OCI-LY7 (cell line): ENCODE measurements around the gene FLCN. TPM values are rescaled to one million over a fixed set of nuclear protein-coding genes. Genes with fewer than 3 reads are reported as not detected.
"Not testable (repeated sequence)": the region's sequence is repeated elsewhere in the genome, so short reads cannot be mapped to it uniquely, and the experiment has no call there.

Source experiments
- BruUV-seq: library from RNA; stranded (reverse); fragments of 400-500 nt; replicated peaks from 2 replicates; lab custom pipeline; 2021; lab: Mats Ljungman, UMichigan
- CTCF ChIA-PET: fragments of 300-600 bp; sonication (Branson Sonifier 250); formaldehyde crosslinking; loops from one replicate; lab custom pipeline; 2022; ENCODE audit warnings: antibody characterized with exemption; ENCODE audit not compliant: unreplicated experiment; lab: Charles Lee
- POLR2A ChIA-PET: fragments of 300-600 bp; sonication (Branson Sonifier 250); formaldehyde crosslinking; loops from one replicate; lab custom pipeline; 2022; ENCODE audit warnings: antibody characterized with exemption; lab: Charles Lee
- DNase-seq: peaks from one replicate; pipeline ENCODE4 v3.0.0-alpha.2; 2015; ENCODE audit warnings: low spot score
- H2AFZ ChIP-seq: fragments of 200-600 bp; sonication (generic), shearing (Covaris generic); 2 replicates; pipeline ENCODE4 v1.6.1; 2014; ENCODE audit warnings: mild to moderate bottlenecking, antibody characterized with exemption, low read length, moderate library complexity
- H3K27ac ChIP-seq: fragments of 200-600 bp; sonication (generic); 2 replicates; pipeline ENCODE4 v1.5.1; 2014; ENCODE audit warnings: mixed run types, low read depth, mild to moderate bottlenecking, moderate library complexity, low read length, inconsistent platforms; ENCODE audit not compliant: poor library complexity, severe bottlenecking
- H3K36me3 ChIP-seq: fragments of 200-600 bp; sonication (generic); 2 replicates; pipeline ENCODE4 v1.6.1; 2014; ENCODE audit warnings: mild to moderate bottlenecking, antibody characterized with exemption, low read length, moderate library complexity, mixed read lengths; ENCODE audit not compliant: insufficient read depth
- H3K4me1 ChIP-seq: fragments of 200-600 bp; sonication (generic); 2 replicates; pipeline ENCODE4 v1.5.1; 2014; ENCODE audit warnings: mild to moderate bottlenecking, low read length; ENCODE audit not compliant: insufficient read depth, poor library complexity, severe bottlenecking
- H3K4me2 ChIP-seq: fragments of 200-600 bp; sonication (generic); 2 replicates; pipeline ENCODE4 v1.6.1; 2014; ENCODE audit warnings: mild to moderate bottlenecking, low read length
- H3K4me3 ChIP-seq: fragments of 200-600 bp; sonication (generic); 2 replicates; pipeline ENCODE4 v1.5.1; 2014; ENCODE audit warnings: mild to moderate bottlenecking, low read depth, low read length; ENCODE audit not compliant: poor library complexity, severe bottlenecking
- H3K79me2 ChIP-seq: fragments of 200-600 bp; sonication (generic); 2 replicates; pipeline ENCODE4 v1.6.1; 2016; ENCODE audit warnings: low read depth, mild to moderate bottlenecking, low read length, moderate library complexity, mixed read lengths; ENCODE audit not compliant: insufficient read depth
- H3K9me2 ChIP-seq: fragments of 200-600 bp; sonication (generic); 2 replicates; pipeline ENCODE4 v1.6.1; 2016; ENCODE audit warnings: mild to moderate bottlenecking, low read length, mixed read lengths; ENCODE audit not compliant: insufficient read depth
- H3K9me3 ChIP-seq: fragments of 200-600 bp; sonication (generic); 2 replicates; pipeline ENCODE4 v1.6.1; 2014; ENCODE audit warnings: mild to moderate bottlenecking, mixed run types, low read length, mixed read lengths
- H4K20me1 ChIP-seq: fragments of 200-600 bp; sonication (generic); 2 replicates; pipeline ENCODE4 v1.6.1; 2014; ENCODE audit warnings: mild to moderate bottlenecking, antibody characterized with exemption, low read length, moderate library complexity, mixed read lengths; ENCODE audit not compliant: insufficient read depth
- EZH2phosphoT487 ChIP-seq: fragments of 200-600 bp; sonication (generic); IDR thresholded peaks from 2 replicates; pipeline ENCODE4 v1.6.1; 2018; ENCODE audit warnings: low read depth, borderline replicate concordance, mild to moderate bottlenecking, mixed run types, antibody characterized with exemption, low read length, moderate library complexity, mixed read lengths
- intact Hi-C: fragments of 100-400 bp; cut with micrococcal nuclease; formaldehyde crosslinking; loops from one replicate; pipeline ENCODE4 v1.10.0; 2022; ENCODE audit not compliant: unreplicated experiment
- total RNA-seq, 2 experiments: library from RNA; depleted of rRNA in 1 of 2; stranded (reverse); fragments of >200 nt in 1 of 2; shearing (Covaris generic) in 1 of 2; gene quantifications; 2 replicates each; pipeline ENCODE4 v1.2.3, GENCODE V29; 2014 to 2022
- TF ChIP-seq, protein P1 (sequence below): fragments of 200-600 bp; sonication (generic); conservative IDR thresholded peaks from 2 replicates; pipeline ENCODE4 v1.5.1; 2014; ENCODE audit warnings: mild to moderate bottlenecking, antibody characterized with exemption, low read length, moderate library complexity, mixed read lengths

Gene FLCN
- total RNA-seq, 2 experiments from 2014 or later, result 20.5 to 20.9 TPM

DNA sequence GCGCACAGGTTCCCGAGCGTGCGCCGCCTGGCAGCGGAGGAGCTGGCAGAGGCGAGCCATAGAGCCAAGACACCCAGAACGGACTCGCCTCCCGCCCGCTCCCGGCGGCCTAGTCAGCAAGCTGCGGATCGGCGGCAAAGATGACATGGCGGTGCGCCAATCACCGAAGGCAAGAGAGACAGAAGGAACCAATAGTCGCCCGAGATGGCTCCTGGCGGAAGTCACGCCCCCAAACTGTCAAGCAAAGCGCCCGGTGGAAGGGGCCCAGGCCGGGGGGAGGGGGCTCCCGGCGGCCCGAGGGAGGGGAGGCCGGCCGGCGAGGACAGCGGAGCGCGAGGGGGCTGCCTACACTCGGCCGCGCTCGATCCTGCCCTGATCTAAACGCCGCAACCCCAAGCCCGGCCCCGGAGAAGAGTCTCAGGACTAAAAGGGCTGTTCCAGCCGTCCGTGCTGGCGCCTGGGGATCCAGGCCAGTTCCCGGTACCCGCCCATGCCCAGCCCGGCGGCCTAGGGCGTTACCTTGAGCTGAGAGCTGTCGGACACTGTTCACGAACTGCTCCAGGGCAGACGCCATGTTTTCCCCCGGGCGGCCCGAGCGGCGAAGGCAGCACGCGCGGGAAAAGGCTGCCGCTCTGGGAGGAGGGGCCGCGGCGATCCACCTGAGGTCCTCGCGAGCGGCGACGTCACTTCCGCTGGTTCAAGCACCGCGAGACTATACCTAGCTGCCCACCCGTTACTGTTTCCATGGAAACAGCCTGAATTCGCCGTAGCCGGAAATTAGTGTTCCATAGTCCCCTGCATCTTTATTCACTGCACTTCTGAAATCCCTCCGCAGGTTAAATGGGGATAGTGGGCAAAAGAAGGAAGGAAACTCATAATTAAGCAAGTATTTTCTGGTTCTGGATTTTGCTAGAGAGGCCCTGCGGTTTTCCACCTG is 43.9 kb upstream of the FLCN start, which contains the start of gene COPS3:
COPS3 (minus strand) TSS at position 634 of the 937 bp plus-strand sequence; CDS start at position 574, 60 bp downstream.
- ChIA-PET CTCF (no interaction called here), POLR2A (interaction anchor here (0.5 to 1.3 kb wide), 12 partner anchors 13 to 740 kb away, joined by 3 to 5 read pairs (median 3); no protein-coding TSS in a partner anchor)
- H4K20me1 ChIP-seq, result peaks cover 20% of the 10 kb centered on the region; the same call in 1 of the 2 replicates
- TF ChIP-seq EZH2phosphoT487, result no peak
- TF ChIP-seq, protein P1, sequence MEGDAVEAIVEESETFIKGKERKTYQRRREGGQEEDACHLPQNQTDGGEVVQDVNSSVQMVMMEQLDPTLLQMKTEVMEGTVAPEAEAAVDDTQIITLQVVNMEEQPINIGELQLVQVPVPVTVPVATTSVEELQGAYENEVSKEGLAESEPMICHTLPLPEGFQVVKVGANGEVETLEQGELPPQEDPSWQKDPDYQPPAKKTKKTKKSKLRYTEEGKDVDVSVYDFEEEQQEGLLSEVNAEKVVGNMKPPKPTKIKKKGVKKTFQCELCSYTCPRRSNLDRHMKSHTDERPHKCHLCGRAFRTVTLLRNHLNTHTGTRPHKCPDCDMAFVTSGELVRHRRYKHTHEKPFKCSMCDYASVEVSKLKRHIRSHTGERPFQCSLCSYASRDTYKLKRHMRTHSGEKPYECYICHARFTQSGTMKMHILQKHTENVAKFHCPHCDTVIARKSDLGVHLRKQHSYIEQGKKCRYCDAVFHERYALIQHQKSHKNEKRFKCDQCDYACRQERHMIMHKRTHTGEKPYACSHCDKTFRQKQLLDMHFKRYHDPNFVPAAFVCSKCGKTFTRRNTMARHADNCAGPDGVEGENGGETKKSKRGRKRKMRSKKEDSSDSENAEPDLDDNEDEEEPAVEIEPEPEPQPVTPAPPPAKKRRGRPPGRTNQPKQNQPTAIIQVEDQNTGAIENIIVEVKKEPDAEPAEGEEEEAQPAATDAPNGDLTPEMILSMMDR, result no peak
- peak within 1 kb of the TSS; percentile 80 for H3K4me3 ChIP-seq
- no TSS peak for BruUV-seq
- no peaks in the 10 kb centered on the region for H3K9me2 ChIP-seq
- intact Hi-C loops, result loop anchor here (1.0 kb wide), 1 partner anchor 22 kb away; the partner anchor contains the start of gene NT5M
- H3K4me1 ChIP-seq, result peaks cover 25% of the 10 kb centered on the region
- H2AFZ ChIP-seq, result peak within 1 kb of the TSS; percentile 91
- DNase-seq, result peak; percentile 99
- H3K27ac ChIP-seq, result peak within 1 kb of the TSS; percentile 83
- H3K9me3 ChIP-seq, result no peaks in the 10 kb centered on the region
- H3K79me2 ChIP-seq, result peaks cover 47% of the 10 kb centered on the region
- H3K4me2 ChIP-seq, result peak within 1 kb of the TSS; percentile 88
- H3K36me3 ChIP-seq, result peaks cover 33% of the 10 kb centered on the region

DNA sequence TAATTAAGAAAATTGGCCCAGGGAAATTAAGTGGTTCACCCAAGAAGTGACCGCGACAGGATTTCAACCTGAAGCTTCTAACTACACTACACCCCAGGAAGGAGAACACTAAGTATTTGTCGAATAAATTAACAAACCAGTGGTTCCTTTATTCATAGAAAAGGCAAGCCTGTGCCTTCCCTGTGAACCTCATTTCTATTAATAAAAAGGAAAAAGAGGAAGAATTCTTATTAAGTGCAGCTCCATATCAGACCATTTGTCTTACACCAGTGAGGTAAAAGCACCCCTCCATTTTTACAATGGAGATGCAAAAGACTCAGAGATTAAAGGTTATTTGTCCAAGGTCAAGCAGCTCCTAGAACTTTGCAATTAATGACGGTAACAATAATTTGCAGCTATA is 42.3 kb upstream of the FLCN start:
- Histone ChIP-seq H3K9me3 (no peaks in the 10 kb centered on the region), H2AFZ (no peak overlapping the region), H3K4me3 (peak overlapping the region; percentile 80), H3K4me2 (peak overlapping the region; percentile 88), H3K36me3 (peaks cover 48% of the 10 kb centered on the region), H3K4me1 (peaks cover 25% of the 10 kb centered on the region), H3K9me2 (no peaks in the 10 kb centered on the region), H3K79me2 (peaks cover 62% of the 10 kb centered on the region), H4K20me1 (peaks cover 20% of the 10 kb centered on the region; the same call in 1 of the 2 replicates), H3K27ac (no peak overlapping the region)
- intact Hi-C loops, result no loop called here
- DNase-seq, result no peak
- ChIA-PET POLR2A (interaction anchor here (0.9 to 1.6 kb wide), 3 partner anchors 13 to 27 kb away, joined by 3 to 5 read pairs (median 5); no protein-coding TSS in a partner anchor), CTCF (no interaction called here)
- BruUV-seq, result TSS peak; percentile 83
- no peak for TF ChIP-seq EZH2phosphoT487
- TF ChIP-seq, protein P1, result no peak

DNA sequence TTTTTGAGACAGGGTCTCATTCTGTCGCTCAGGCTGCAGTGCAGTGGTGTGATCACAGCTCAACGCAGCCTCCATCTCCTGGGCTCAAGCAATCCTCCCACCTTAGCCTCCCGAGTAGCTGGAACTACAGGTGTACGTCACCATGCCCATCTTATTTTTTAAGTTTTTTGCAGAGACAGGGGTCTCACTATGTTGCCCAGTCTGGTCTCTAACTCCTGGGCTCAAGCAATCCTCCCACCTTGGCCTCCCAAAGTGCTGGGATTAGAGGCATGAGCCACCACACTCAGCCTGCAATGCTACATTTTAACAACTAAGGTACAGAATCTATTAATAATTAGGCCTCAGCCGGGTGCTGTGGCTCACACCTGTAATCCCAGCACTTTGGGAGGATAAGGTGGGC is 40.5 kb upstream of the FLCN start:
- CTCF ChIA-PET, result interaction anchor here (0.7 kb wide), 1 partner anchor 315 kb away, joined by 3 read pairs; no protein-coding TSS in a partner anchor

More for the DNA sequence above, 40.5 kb upstream of the FLCN start:
- DNase-seq, H3K4me2 ChIP-seq, H3K27ac ChIP-seq, H2AFZ ChIP-seq, H3K9me2 ChIP-seq, BruUV-seq, H3K4me3 ChIP-seq, intact Hi-C loops, H3K9me3 ChIP-seq: not testable (repeated sequence)
- H3K36me3 ChIP-seq, result peaks cover 66% of the 10 kb centered on the region
- POLR2A ChIA-PET, result interaction anchor here (0.6 to 0.9 kb wide), 2 partner anchors 10 to 35 kb away, joined by 3 read pairs; no protein-coding TSS in a partner anchor
- H4K20me1 ChIP-seq, result peaks cover 20% of the 10 kb centered on the region; the same call in 1 of the 2 replicates
- peaks cover 79% of the 10 kb centered on the region for H3K79me2 ChIP-seq
- H3K4me1 ChIP-seq, result peaks cover 25% of the 10 kb centered on the region
